ENCODE results near the gene THEM5. TPM values are rescaled to one million over a fixed set of nuclear protein-coding genes. Genes with fewer than 3 reads are reported as not detected.

THEM5 gene
- total and polyA plus RNA-seq, 2 experiments from 2014 or later: not detected

DNA sequence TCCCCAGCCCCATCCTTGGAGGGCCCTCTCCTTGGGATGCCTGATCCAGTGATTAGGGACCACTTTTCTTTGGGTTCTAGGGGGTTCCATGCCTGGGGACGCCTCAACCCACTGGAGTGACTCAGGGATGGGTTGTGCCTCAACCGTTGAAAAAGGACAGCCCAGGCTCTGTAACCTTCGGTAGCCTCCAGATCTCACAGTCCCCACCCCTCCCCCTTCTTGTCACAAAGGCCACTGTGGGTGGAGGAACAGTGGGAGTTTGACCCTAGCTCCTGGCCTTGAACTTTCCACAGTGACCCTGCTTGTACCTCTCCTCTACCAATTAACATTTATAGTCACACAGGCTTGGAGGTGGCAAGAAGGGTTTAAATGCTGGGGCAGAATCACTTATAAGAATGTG is 19.3 kb downstream of the THEM5 start:
- DNase-seq: no peak
- H3K27me3 ChIP-seq (replicated peaks; ENCODE audit: insufficient read depth): peaks cover 7% of the 10 kb centered on the region
- no peaks in the 10 kb centered on the region for H3K79me2 ChIP-seq (ENCODE audit: insufficient read depth)
- 75 to 78% methylated on average over 3 of the region's 3 CpGs for WGBS, 2 experiments (ENCODE audit: low coverage in 1 of 2, low lambda C conversion rate in 2 of 2, missing lambda C conversion rate in 2 of 2)
- H3K4me1 ChIP-seq (ENCODE audit: insufficient read depth): no peaks in the 10 kb centered on the region
- no peak overlapping the region for H3K27ac ChIP-seq
- in situ Hi-C loops (cut with MboI): no loop called here
- H3F3A ChIP-seq (ENCODE audit: insufficient read depth): no peaks in the 10 kb centered on the region
- H3K9me2 ChIP-seq (ENCODE audit: insufficient read depth): no peaks in the 10 kb centered on the region
- H3K36me3 ChIP-seq (ENCODE audit: low read depth): no peaks in the 10 kb centered on the region
- no peak overlapping the region for H3K4me3 ChIP-seq
- H4K20me1 ChIP-seq (ENCODE audit: insufficient read depth): no peaks in the 10 kb centered on the region
- no peak overlapping the region for H2AFZ ChIP-seq
- H3K4me2 ChIP-seq (ENCODE audit: unreplicated experiment): no peak overlapping the region
- H3K9me3 ChIP-seq (ENCODE audit: low read depth): no peaks in the 10 kb centered on the region
- TF ChIP-seq EZH2phosphoT487 (IDR thresholded peaks at IDR 0.05; ENCODE audit: insufficient read depth, low read depth) (no peak), EZH2 (IDR thresholded peaks at IDR 0.05; ENCODE audit: insufficient read depth, poor library complexity, severe bottlenecking) (no peak)
- H3K9ac ChIP-seq: no peak overlapping the region

DNA sequence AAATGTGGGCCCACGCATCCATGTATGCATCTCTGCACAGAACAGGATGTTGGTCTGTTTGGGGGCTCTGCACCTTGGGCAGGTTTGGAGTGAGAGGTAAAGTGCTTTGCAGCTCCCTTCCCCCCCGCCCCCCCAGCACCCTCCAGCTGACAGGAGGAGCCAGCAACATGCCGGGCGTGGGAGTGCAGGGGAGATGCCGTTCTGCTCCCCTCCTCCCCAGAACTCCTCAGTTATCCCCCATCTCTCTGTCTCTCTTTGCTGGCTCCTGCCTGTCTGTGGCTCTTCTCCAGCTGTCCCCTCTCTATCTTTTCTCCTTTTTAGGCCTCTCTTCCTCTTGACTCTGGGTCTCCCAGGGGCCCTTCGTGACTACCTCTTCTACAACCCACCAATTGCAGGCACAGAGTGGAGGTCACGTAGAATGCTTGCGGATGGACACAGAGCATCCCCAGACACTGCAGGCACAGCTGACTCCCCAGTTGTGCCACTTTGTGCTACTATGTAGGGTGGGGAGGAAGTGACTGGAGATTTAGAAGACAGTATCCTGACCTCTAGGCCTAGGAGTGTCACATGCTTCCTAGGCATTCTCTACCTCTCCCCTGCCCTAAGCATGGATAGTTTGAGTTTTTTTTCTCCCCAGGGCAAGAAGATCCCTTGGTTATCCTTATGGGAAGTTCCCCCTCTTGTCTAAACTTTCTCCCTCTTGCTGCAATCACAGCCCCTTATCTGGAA is 20.2 kb downstream of the THEM5 start:
- no peaks in the 10 kb centered on the region for H3K36me3 ChIP-seq (ENCODE audit: low read depth)
- WGBS, 2 experiments (ENCODE audit: low coverage in 1 of 2, low lambda C conversion rate in 2 of 2, missing lambda C conversion rate in 2 of 2): 78 to 96% methylated on average over 4 to 8 of the region's 8 CpGs
- H3K27me3 ChIP-seq (replicated peaks; ENCODE audit: insufficient read depth): no peaks in the 10 kb centered on the region; the same call in 1 of the 2 replicates
- no peak overlapping the region for H2AFZ ChIP-seq
- H3K4me2 ChIP-seq (ENCODE audit: unreplicated experiment): no peak overlapping the region
- no peak overlapping the region for H3K27ac ChIP-seq
- H4K20me1 ChIP-seq (ENCODE audit: insufficient read depth): no peaks in the 10 kb centered on the region
- DNase-seq: no peak
- H3K9ac ChIP-seq: no peak overlapping the region
- no peak overlapping the region for H3K4me3 ChIP-seq
- no peak for TF ChIP-seq EZH2 (IDR thresholded peaks at IDR 0.05; ENCODE audit: insufficient read depth, poor library complexity, severe bottlenecking)
- TF ChIP-seq EZH2phosphoT487 (IDR thresholded peaks at IDR 0.05; ENCODE audit: insufficient read depth, low read depth): no peak
- no peaks in the 10 kb centered on the region for H3F3A ChIP-seq (ENCODE audit: insufficient read depth)
- H3K79me2 ChIP-seq (ENCODE audit: insufficient read depth): no peaks in the 10 kb centered on the region
- H3K4me1 ChIP-seq (ENCODE audit: insufficient read depth): no peaks in the 10 kb centered on the region
- in situ Hi-C loops (cut with MboI): no loop called here
- no peaks in the 10 kb centered on the region for H3K9me3 ChIP-seq (ENCODE audit: low read depth)
- H3K9me2 ChIP-seq (ENCODE audit: insufficient read depth): no peaks in the 10 kb centered on the region

DNA sequence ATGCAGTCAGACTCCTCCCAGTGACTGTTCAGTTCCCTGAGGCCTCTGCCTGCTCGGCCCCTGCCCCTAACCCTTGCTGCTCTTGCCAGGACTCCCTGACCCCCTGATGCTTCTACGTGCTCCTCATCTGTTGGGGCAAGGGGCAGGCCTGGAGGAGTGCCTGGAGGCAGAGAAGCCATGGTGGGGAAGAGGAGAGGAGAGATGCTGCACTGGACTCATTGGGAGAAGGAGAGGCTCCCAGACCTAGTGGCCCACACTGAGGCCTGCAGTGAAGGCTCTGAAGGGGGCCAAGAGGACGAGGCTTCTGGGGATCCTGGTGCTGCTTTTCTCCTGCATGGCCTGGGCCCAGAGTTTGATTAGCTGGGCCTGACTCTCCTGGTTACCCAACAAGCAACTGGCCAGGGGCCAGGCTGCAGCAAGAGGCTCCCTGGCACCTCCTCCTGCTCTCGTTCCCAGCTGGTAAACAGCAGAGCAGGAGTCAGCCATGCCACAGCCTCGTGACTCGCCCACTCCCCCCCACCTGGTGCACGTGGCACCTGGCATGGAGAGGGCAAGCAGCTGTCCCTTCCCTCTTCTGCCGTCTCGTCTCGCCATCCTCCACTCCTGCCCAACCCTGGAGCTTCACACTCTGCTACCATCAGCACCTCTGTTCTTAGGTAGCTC is 21.1 kb downstream of the THEM5 start:
- Histone ChIP-seq H2AFZ (no peak overlapping the region), H3K4me1 (ENCODE audit: insufficient read depth) (no peaks in the 10 kb centered on the region), H3K4me3 (no peak overlapping the region), H3K9ac (no peak overlapping the region), H3K4me2 (ENCODE audit: unreplicated experiment) (no peak overlapping the region), H3K9me2 (ENCODE audit: insufficient read depth) (no peaks in the 10 kb centered on the region), H3K9me3 (ENCODE audit: low read depth) (no peaks in the 10 kb centered on the region), H3F3A (ENCODE audit: insufficient read depth) (no peaks in the 10 kb centered on the region), H3K79me2 (ENCODE audit: insufficient read depth) (no peaks in the 10 kb centered on the region), H4K20me1 (ENCODE audit: insufficient read depth) (no peaks in the 10 kb centered on the region), H3K27me3 (replicated peaks; ENCODE audit: insufficient read depth) (no peaks in the 10 kb centered on the region; the same call in 1 of the 2 replicates), H3K27ac (no peak overlapping the region), H3K36me3 (ENCODE audit: low read depth) (no peaks in the 10 kb centered on the region)
- WGBS, 2 experiments (ENCODE audit: low coverage in 1 of 2, low lambda C conversion rate in 2 of 2, missing lambda C conversion rate in 2 of 2): 29% methylated on average over 10 of the region's 10 CpGs
- in situ Hi-C loops (cut with MboI): no loop called here
- TF ChIP-seq EZH2 (IDR thresholded peaks at IDR 0.05; ENCODE audit: insufficient read depth, poor library complexity, severe bottlenecking): no peak
- no peak for TF ChIP-seq EZH2phosphoT487 (IDR thresholded peaks at IDR 0.05; ENCODE audit: insufficient read depth, low read depth)
- peak; percentile 88 for DNase-seq

GRCh38 chr1:151831605-151832004 is 21.9 kb downstream of the THEM5 start, which contains the start of gene RORC:
Gene RORC, minus strand, starts transcription at chr1:151831802. Its CDS starts 38 bp downstream, at chr1:151831764.
- Histone ChIP-seq H3K4me3 (no peak within 1 kb of the TSS), H3K9me2 (ENCODE audit: insufficient read depth) (no peaks in the 10 kb centered on the region), H3K4me1 (ENCODE audit: insufficient read depth) (no peaks in the 10 kb centered on the region), H3K4me2 (ENCODE audit: unreplicated experiment) (no peak within 1 kb of the TSS), H4K20me1 (ENCODE audit: insufficient read depth) (no peaks in the 10 kb centered on the region), H3K79me2 (ENCODE audit: insufficient read depth) (no peaks in the 10 kb centered on the region), H3K9ac (no peak within 1 kb of the TSS), H3K27me3 (replicated peaks; ENCODE audit: insufficient read depth) (no peaks in the 10 kb centered on the region), H2AFZ (no peak within 1 kb of the TSS), H3K9me3 (ENCODE audit: low read depth) (no peaks in the 10 kb centered on the region), H3K36me3 (ENCODE audit: low read depth) (no peaks in the 10 kb centered on the region), H3K27ac (no peak within 1 kb of the TSS), H3F3A (ENCODE audit: insufficient read depth) (no peaks in the 10 kb centered on the region)
- DNase-seq: no peak
- no peak for TF ChIP-seq EZH2 (IDR thresholded peaks at IDR 0.05; ENCODE audit: insufficient read depth, poor library complexity, severe bottlenecking)
- 86 to 89% methylated on average over 3 to 5 of the region's 5 CpGs for WGBS, 2 experiments (ENCODE audit: low coverage in 1 of 2, low lambda C conversion rate in 2 of 2, missing lambda C conversion rate in 2 of 2)
- in situ Hi-C loops (cut with MboI): no loop called here
